PC-3 (cell line): ENCODE measurements around the gene RBBP4. TPM values are rescaled to one million over a fixed set of nuclear protein-coding genes. Genes with fewer than 3 reads are reported as not detected.
"Not testable (repeated sequence)": the region's sequence is repeated elsewhere in the genome, so short reads cannot be mapped to it uniquely, and the experiment has no call there.

Experiments used
- ATAC-seq: fragments of 200-7000 bp; cut with Tn5 transposase; 2 replicates; pipeline ENCODE4 v1.9.1; 2020; ENCODE audit warnings: mild to moderate bottlenecking, moderate library complexity
- BruUV-seq: library from RNA; stranded (reverse); fragments of 400-500 nt; replicated peaks from 2 replicates; lab custom pipeline; 2021; lab: Mats Ljungman, UMichigan
- CTCF ChIA-PET: fragments of 300-600 bp; sonication (Branson Sonifier 250); formaldehyde crosslinking; loops from one replicate; lab custom pipeline; 2022; ENCODE audit warnings: antibody characterized with exemption; lab: Charles Lee
- POLR2A ChIA-PET: fragments of 300-600 bp; sonication (Branson Sonifier 250); formaldehyde crosslinking; loops from one replicate; lab custom pipeline; 2022; ENCODE audit warnings: antibody characterized with exemption; ENCODE audit not compliant: unreplicated experiment; lab: Charles Lee
- DNase-seq: peaks from one replicate; pipeline ENCODE4 v3.0.0-alpha.2; 2015
- H2AFZ ChIP-seq: fragments of 300-600 bp; sonication (generic); 2 replicates; pipeline ENCODE4 v1.6.0; 2016; ENCODE audit warnings: antibody characterized with exemption, low read length
- H3F3A ChIP-seq: fragments of 300-600 bp; sonication (generic); one replicate; pipeline ENCODE4 v1.6.0; 2017; ENCODE audit warnings: antibody characterized with exemption, low read length, control low read depth, mild to moderate bottlenecking; ENCODE audit not compliant: unreplicated experiment
- H3K27ac ChIP-seq: fragments of 300-600 bp; sonication (generic); 2 replicates; pipeline ENCODE4 v1.5.1; 2016; ENCODE audit warnings: mild to moderate bottlenecking, low read length
- H3K27me3 ChIP-seq: fragments of 300-600 bp; sonication (generic); 2 replicates; pipeline ENCODE4 v1.6.1; 2016; ENCODE audit warnings: low read length, mixed read lengths
- H3K36me3 ChIP-seq: fragments of 300-600 bp; sonication (generic); 2 replicates; pipeline ENCODE4 v1.6.1; 2016; ENCODE audit warnings: low read depth, mixed run types, low read length, mixed read lengths
- H3K4me1 ChIP-seq: fragments of 300-600 bp; sonication (generic); 2 replicates; pipeline ENCODE4 v1.5.1; 2016; ENCODE audit warnings: low read length; ENCODE audit not compliant: insufficient read depth
- H3K4me2 ChIP-seq: fragments of 300-600 bp; sonication (generic); 2 replicates; pipeline ENCODE4 v1.6.0; 2016; ENCODE audit warnings: low read length
- H3K4me3 ChIP-seq: fragments of 300-600 bp; sonication (generic); 2 replicates; pipeline ENCODE4 v1.5.1; 2016; ENCODE audit warnings: mild to moderate bottlenecking, low read length, mixed read lengths
- H3K79me2 ChIP-seq: fragments of 300-600 bp; sonication (generic); 2 replicates; pipeline ENCODE4 v1.6.1; 2017; ENCODE audit warnings: low read length, mixed read lengths
- H3K9ac ChIP-seq: fragments of 300-600 bp; sonication (generic); 2 replicates; pipeline ENCODE4 v1.6.0; 2016; ENCODE audit warnings: mild to moderate bottlenecking, low read length
- H3K9me2 ChIP-seq: fragments of 300-600 bp; sonication (generic); replicated peaks from 2 replicates; pipeline ENCODE4 v1.6.1; 2016; ENCODE audit warnings: mixed run types, low read length, mixed read lengths
- H3K9me3 ChIP-seq: fragments of 300-600 bp; sonication (generic); 2 replicates; pipeline ENCODE4 v1.6.1; 2016; ENCODE audit warnings: low read length, mixed read lengths
- H4K20me1 ChIP-seq: fragments of 300-600 bp; sonication (generic); 2 replicates; pipeline ENCODE4 v1.6.1; 2016; ENCODE audit warnings: low read length, mixed read lengths
- CTCF ChIP-seq: fragments of 300-600 bp; sonication (generic); conservative IDR thresholded peaks from 2 replicates; pipeline ENCODE4 v1.5.1; 2017; ENCODE audit warnings: antibody characterized with exemption, low read depth, mild to moderate bottlenecking, low read length
- EZH2 ChIP-seq: fragments of 300-600 bp; sonication (generic); IDR thresholded peaks from one replicate; pipeline ENCODE4 v1.6.1; 2017; ENCODE audit warnings: antibody characterized with exemption, mild to moderate bottlenecking, low read length; ENCODE audit not compliant: unreplicated experiment
- EZH2phosphoT487 ChIP-seq: fragments of 300-600 bp; sonication (generic); IDR thresholded peaks from 2 replicates; pipeline ENCODE4 v1.6.1; 2018; ENCODE audit warnings: mild to moderate bottlenecking, antibody characterized with exemption, low read length, borderline replicate concordance
- intact Hi-C: fragments of 100-400 bp; cut with micrococcal nuclease; formaldehyde crosslinking; loops from 2 replicates; pipeline ENCODE4 v1.9.0; 2023
- total RNA-seq: library from RNA; depleted of rRNA; stranded (reverse); fragments of >200 nt; gene quantifications from 2 replicates; pipeline ENCODE4 v1.2.3, GENCODE V29; 2014

The RBBP4 gene
- total RNA-seq, 1 experiment from 2014 or later = 201 TPM

GRCh38 chr1:32627596-32628162, 23.3 kb upstream of the RBBP4 start:
- Histone ChIP-seq H3K79me2 (no peaks in the 10 kb centered on the region), H3K9me2 (no peaks in the 10 kb centered on the region), H2AFZ (no peak overlapping the region), H3K9me3 (no peaks in the 10 kb centered on the region), H3K36me3 (peaks cover 10% of the 10 kb centered on the region), H3K4me3 (no peak overlapping the region), H3K27ac (no peak overlapping the region), H3K27me3 (no peaks in the 10 kb centered on the region), H3F3A (no peaks in the 10 kb centered on the region), H3K4me1 (no peaks in the 10 kb centered on the region), H4K20me1 (no peaks in the 10 kb centered on the region), H3K4me2 (no peak overlapping the region), H3K9ac (no peak overlapping the region)
- CTCF ChIA-PET = no interaction called here
- ATAC-seq (no peak; the same call in none of the 2 replicates), DNase-seq (no peak)
- no TSS peak for BruUV-seq
- TF ChIP-seq CTCF (no peak), EZH2 (no peak), EZH2phosphoT487 (no peak)
- POLR2A ChIA-PET = no interaction called here
- intact Hi-C loops = no loop called here

DNA sequence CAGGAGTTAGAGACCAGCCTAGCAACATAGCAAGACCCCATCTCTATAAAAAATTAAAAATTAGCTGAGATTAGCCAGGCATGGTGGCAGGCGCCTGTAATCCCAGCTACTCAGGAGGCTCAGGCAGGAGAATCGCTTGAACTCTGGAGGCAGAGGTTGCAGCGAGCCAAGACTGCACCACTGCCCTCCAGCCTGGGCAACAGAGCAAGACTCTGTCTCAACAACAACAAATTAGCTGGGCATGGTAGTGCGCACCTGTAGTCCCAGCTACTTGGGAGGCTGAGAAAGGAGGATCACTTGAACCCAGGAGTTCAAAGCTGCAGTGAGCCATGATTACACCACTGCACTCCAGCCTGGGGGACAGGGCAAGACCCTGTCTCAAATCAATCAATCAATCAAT, 20.8 kb upstream of the RBBP4 start:
- H3K36me3 ChIP-seq = peaks cover 17% of the 10 kb centered on the region
- POLR2A ChIA-PET = interaction anchor here (0.6 kb wide), 1 partner anchor 11 kb away, joined by 3 read pairs; no protein-coding TSS in a partner anchor
- H3K4me1 ChIP-seq, DNase-seq, H3K79me2 ChIP-seq, H3K27me3 ChIP-seq, H3K9me3 ChIP-seq, H3K4me3 ChIP-seq, CTCF ChIA-PET, H3K4me2 ChIP-seq, BruUV-seq, H3K27ac ChIP-seq, ATAC-seq, H3K9me2 ChIP-seq, H3K9ac ChIP-seq, H3F3A ChIP-seq, H4K20me1 ChIP-seq, H2AFZ ChIP-seq, intact Hi-C loops: not testable (repeated sequence)

DNA sequence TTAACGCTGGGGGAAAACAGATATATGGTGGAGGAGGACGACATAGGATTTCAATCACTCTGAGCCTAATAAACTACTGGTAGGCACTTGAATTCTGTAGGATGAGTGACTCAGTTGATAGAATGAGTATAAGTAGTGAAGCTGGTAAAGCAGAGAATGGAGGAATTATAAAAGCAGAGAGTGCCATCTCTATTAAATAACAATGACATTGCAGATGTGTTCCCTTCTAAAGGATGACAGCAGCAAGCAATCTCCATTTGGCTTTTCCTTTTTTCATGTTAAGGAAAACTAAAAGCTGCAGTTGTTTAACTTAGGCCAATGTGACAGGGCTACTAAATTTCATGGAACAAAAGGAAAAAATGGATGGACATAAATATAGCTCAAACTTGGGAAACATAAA, 18.2 kb upstream of the RBBP4 start:
- Histone ChIP-seq H3K4me2 (no peak overlapping the region), H3K4me3 (no peak overlapping the region), H4K20me1 (no peaks in the 10 kb centered on the region), H3K9ac (no peak overlapping the region), H3K9me3 (no peaks in the 10 kb centered on the region), H3K27me3 (no peaks in the 10 kb centered on the region), H3K4me1 (peaks cover 12% of the 10 kb centered on the region; the same call in 1 of the 2 replicates), H3K27ac (no peak overlapping the region), H3F3A (no peaks in the 10 kb centered on the region), H3K36me3 (peaks cover 15% of the 10 kb centered on the region; the same call in 1 of the 2 replicates), H3K79me2 (peaks cover 29% of the 10 kb centered on the region), H2AFZ (no peak overlapping the region), H3K9me2 (no peaks in the 10 kb centered on the region)
- intact Hi-C loops = no loop called here
- DNase-seq = no peak
- ATAC-seq = no peak
- TF ChIP-seq CTCF = no peak
- no peak for TF ChIP-seq EZH2
- TF ChIP-seq EZH2phosphoT487 = no peak
- BruUV-seq = no TSS peak
- CTCF ChIA-PET = no interaction called here
- POLR2A ChIA-PET = no interaction called here
